NCI-H1694 treated with DMSO at 0.1 percent for 48 hours (cell line): ENCODE data around the gene USF2.

Source experiments
- DNase-seq: peaks from one replicate; lab custom pipeline; 2025; lab: John Stamatoyannopoulos, UW

USF2 gene

DNA sequence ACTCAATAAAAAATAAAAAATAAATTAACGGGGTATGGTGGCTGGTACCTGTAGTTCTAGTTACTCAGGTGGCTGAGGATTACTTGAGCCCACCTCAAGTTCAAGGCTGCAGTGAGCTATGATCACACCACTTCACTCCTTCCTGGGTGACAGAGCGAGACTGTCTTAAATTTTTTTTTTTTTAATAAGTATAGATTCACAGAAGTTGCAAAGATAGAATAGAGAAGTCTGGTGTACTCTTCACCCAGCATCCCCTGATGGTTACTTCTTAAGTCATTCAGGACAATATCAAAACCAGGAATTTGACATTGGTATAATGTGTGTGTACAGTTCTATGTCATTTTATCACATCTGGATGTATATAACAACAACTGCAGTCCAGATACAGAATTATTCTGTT is 52.5 kb downstream of the USF2 start:
- DNase-seq, result no peak

DNA sequence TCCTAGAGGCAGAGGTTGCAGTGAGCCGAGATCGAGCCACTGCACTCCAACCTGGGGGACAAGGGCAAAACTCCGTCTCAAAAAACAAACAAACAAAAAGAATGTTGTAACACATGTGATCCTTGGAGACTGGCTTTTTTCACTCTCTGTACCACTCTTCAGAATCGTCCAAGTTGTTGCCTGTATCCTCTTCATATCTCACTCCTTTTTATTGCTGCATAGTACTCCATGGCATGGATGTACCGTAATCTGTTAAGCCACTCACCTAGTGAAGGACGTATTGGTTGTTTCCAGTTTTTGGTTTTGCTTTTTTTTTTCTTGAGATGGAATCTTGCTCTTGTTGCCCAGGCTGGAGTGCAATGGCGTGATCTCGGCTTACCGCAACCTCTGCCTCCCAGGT is 53.3 kb downstream of the USF2 start:
- no peak for DNase-seq

DNA sequence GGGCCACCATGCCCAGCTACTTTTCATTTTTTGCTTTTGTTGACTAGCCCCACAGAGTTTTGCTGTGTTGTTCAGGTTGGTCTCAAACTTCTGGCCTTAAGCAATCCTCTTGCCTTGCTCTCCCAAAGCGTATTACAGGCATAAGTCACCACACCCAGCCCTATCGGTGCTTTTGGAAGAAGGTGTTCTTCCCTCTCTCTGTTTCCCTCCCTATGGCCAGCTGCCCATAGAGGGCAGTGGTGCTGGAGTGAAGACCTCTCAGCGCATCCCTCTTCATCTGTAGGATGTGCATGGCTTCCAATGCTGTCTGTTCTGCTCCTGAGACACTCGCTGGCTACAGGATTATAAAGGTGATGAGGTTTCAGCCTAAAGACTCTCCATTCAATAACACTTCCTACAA is 58.9 kb downstream of the USF2 start:
- DNase-seq, result no peak

DNA sequence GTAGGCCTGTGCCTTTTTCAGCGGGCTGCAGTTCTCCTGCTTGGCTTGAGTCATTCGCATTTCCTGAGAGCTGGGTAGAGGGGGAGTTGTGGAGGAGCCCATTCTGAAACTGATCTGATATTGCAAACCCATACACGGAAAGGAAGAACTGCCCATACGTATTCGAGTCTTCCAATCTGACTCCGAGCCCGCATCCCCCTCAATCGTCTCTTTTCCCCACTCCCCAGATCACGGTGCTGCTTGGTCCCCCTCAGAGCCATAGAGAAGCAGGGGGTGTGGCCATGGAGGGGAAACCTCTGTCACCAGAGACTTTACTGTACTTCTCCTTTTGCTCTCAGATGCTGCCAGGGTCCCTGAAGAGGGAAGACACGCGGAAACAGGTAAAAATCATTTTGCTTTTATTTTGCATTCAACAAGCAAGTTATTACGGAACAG is 60.1 kb downstream of the USF2 start, which contains the start of gene CD22:
TSS of gene CD22 (plus strand) at position 337 of the 435 bp plus-strand sequence. CDS start 2,854 bp downstream, outside the sequence.
- DNase-seq, result no peak

DNA sequence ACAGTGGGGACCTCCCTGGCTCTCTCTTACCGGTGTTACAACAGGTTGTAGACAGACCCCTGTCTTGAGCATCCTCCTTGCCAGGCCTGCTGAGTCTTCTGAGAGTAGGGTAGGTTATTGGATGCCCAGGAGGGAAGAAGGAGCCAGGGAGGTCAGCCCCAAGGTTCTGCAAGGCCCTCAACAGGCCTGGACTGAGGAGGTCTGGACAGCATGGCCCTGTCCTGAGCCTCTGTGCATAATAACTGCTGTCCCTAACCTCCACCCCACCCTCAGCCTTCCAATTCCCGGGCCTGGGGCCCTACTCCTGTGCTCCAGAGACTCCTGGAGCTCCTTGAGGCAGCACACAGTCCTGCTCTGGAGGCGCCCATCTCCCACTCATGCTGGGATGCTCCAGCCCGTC is 60.6 kb downstream of the USF2 start:
- DNase-seq, result no peak
